Prostate gland (tissue), 2 donors: Measurements from ENCODE around the gene ANXA4. TPM values are rescaled to one million over a fixed set of nuclear protein-coding genes. Genes with fewer than 3 reads are reported as not detected.

Experiments
- DNase-seq: peaks from one replicate; pipeline ENCODE4 v3.0.0-alpha.2; 2019; ENCODE audit warnings: low spot score
- H3K27ac ChIP-seq, 2 donors: fragments of 200-600 bp; sonication (generic); 2 replicates each; pipeline ENCODE4 v1.5.1; 2017 to 2019
- H3K27me3 ChIP-seq: fragments of 200-600 bp; sonication (generic); replicated peaks from 2 replicates; pipeline ENCODE4 v1.5.1; 2019; ENCODE audit not compliant: insufficient read depth
- H3K36me3 ChIP-seq, 2 donors: fragments of 200-600 bp; sonication (generic); 1 replicate in 1 of 2; 2 replicates in 1 of 2; pipeline versions ENCODE4 v1.5.1 to v1.8.1; 2017 to 2019
- H3K4me1 ChIP-seq: fragments of 200-600 bp; sonication (generic); replicated peaks from 2 replicates; pipeline ENCODE4 v1.5.1; 2019
- H3K4me3 ChIP-seq, 2 donors: fragments of 200-600 bp; sonication (generic); 2 replicates each; pipeline ENCODE4 v1.5.1; 2017 to 2019
- H3K9me3 ChIP-seq: fragments of 200-600 bp; sonication (generic); 2 replicates; pipeline ENCODE4 v1.5.1; 2017
- CTCF ChIP-seq, 4 experiments: fragments of 200-600 bp in 2 of 4; fragments of 450-650 bp in 2 of 4; sonication (generic) in 2 of 4; IDR thresholded peaks; 1 replicate in 3 of 4; 2 replicates in 1 of 4; pipeline ENCODE4 v1.5.1; 2016 to 2019; ENCODE audit warnings: antibody characterized with exemption in 4 of 4, mild to moderate bottlenecking in 2 of 4, moderate library complexity in 2 of 4
- POLR2A ChIP-seq: fragments of 450-650 bp; IDR thresholded peaks from one replicate; pipeline ENCODE4 v1.6.1; 2016; ENCODE audit warnings: antibody characterized with exemption, mild to moderate bottlenecking
- POLR2AphosphoS5 ChIP-seq: sonication (generic); formaldehyde crosslinking; IDR thresholded peaks from one replicate; pipeline ENCODE4 v1.6.1; 2017; ENCODE audit warnings: antibody characterized with exemption
- WGBS: methylation state at CpG from one replicate; pipeline ENCODE4 v1.1.5; 2018; 5-methylcytosine and 5-hydroxymethylcytosine counted together
- intact Hi-C: fragments of 100-400 bp; cut with DNase I; formaldehyde crosslinking; loops from one replicate; pipeline ENCODE4 v1.14.2; 2022
- total RNA-seq, 2 donors: library from RNA; depleted of rRNA; stranded (reverse); fragments of >200 nt; gene quantifications; one replicate each; pipeline ENCODE4 v1.1.0, GENCODE V29; 2016

The ANXA4 gene
- total RNA-seq, 2 donors from 2014 or later: 37.7 to 40.1 TPM

- intact Hi-C loops: loop anchor here (5.0 kb wide), 1 partner anchor 53 kb away; no protein-coding TSS in a partner anchor
- Histone ChIP-seq H3K27me3 (no peaks in the 10 kb centered on the region), H3K9me3 (no peaks in the 10 kb centered on the region), H3K27ac (no peak overlapping the region), H3K36me3 (no peaks in the 10 kb centered on the region), H3K4me1 (peaks cover 6% of the 10 kb centered on the region), H3K4me3 (no peak overlapping the region)
- no peak for DNase-seq
- TF ChIP-seq POLR2A: no peak
- no peak for TF ChIP-seq POLR2AphosphoS5
- TF ChIP-seq CTCF (IDR thresholded peaks at IDR 0.05): no peak
- 81% methylated on average over 2 of the region's 2 CpGs for WGBS
Measured at GRCh38 chr2:69743847-69744264, 1.9 kb downstream of the ANXA4 start.

GRCh38 chr2:69744456-69744855 lies 2.5 kb downstream of the ANXA4 start:
- peaks cover 6% of the 10 kb centered on the region for H3K4me1 ChIP-seq

GRCh38 chr2:69745035-69745434 lies 3.1 kb downstream of the ANXA4 start:
- H3K4me3 ChIP-seq: no peak overlapping the region

More at GRCh38 chr2:69744456-69744855, 2.5 kb downstream of the ANXA4 start:
- intact Hi-C loops: loop anchor here (5.0 kb wide), 1 partner anchor 53 kb away; no protein-coding TSS in a partner anchor
- no peaks in the 10 kb centered on the region for H3K9me3 ChIP-seq
- WGBS: 65% methylated on average over 3 of the region's 3 CpGs
- no peaks in the 10 kb centered on the region for H3K27me3 ChIP-seq
- no peak overlapping the region for H3K27ac ChIP-seq
- no peaks in the 10 kb centered on the region for H3K36me3 ChIP-seq
- TF ChIP-seq POLR2A: no peak
- TF ChIP-seq POLR2AphosphoS5: no peak
- no peak for TF ChIP-seq CTCF (IDR thresholded peaks at IDR 0.05)
- no peak overlapping the region for H3K4me3 ChIP-seq
- no peak for DNase-seq

GRCh38 chr2:69750246-69750645 lies 8.3 kb downstream of the ANXA4 start:
- WGBS: 79% methylated on average over 6 of the region's 6 CpGs
- H3K4me1 ChIP-seq: peaks cover 7% of the 10 kb centered on the region
- intact Hi-C loops: no loop called here

More at GRCh38 chr2:69745035-69745434, 3.1 kb downstream of the ANXA4 start:
- 62% methylated on average over 2 of the region's 2 CpGs for WGBS
- Histone ChIP-seq H3K9me3 (no peaks in the 10 kb centered on the region), H3K27me3 (no peaks in the 10 kb centered on the region), H3K4me1 (peaks cover 6% of the 10 kb centered on the region), H3K27ac (no peak overlapping the region), H3K36me3 (no peaks in the 10 kb centered on the region)
- intact Hi-C loops: no loop called here
- TF ChIP-seq POLR2A: no peak
- TF ChIP-seq POLR2AphosphoS5: no peak
- TF ChIP-seq CTCF (IDR thresholded peaks at IDR 0.05): no peak
- no peak for DNase-seq

More at GRCh38 chr2:69750246-69750645, 8.3 kb downstream of the ANXA4 start:
- Histone ChIP-seq H3K36me3 (no peaks in the 10 kb centered on the region), H3K27me3 (no peaks in the 10 kb centered on the region), H3K27ac (no peak overlapping the region), H3K9me3 (no peaks in the 10 kb centered on the region), H3K4me3 (no peak overlapping the region)
- no peak for TF ChIP-seq POLR2A
- no peak for TF ChIP-seq CTCF (IDR thresholded peaks at IDR 0.05)
- TF ChIP-seq POLR2AphosphoS5: no peak
- no peak for DNase-seq
